ENCODE data around the gene DOCK2.

DOCK2 gene

GRCh38 chr5:169988947-169989346 lies 351.9 kb downstream of the DOCK2 start:
- no peak for DNase-seq (ENCODE audit: low read depth in 2 of 2)

DNA sequence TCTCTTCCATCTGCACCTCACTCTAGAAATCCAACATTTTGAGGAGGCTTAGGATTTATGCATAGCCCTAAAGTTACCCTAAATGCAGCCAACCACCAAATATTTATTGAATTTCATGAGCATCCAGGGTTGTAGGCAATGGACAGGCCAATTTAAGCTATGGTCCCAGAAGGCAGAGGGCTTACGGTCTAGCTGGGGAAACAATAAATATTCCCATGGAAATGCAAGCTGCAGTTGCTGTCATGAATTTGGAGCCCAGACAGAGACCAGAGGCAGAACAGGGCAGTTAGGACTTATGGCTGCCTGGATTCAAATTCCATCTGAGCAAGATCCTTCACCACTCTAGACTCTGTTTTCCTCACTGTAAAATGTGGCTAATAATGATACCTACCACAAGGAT lies 352.3 kb downstream of the DOCK2 start:
- DNase-seq (ENCODE audit: low read depth in 2 of 2): no peak

DNA sequence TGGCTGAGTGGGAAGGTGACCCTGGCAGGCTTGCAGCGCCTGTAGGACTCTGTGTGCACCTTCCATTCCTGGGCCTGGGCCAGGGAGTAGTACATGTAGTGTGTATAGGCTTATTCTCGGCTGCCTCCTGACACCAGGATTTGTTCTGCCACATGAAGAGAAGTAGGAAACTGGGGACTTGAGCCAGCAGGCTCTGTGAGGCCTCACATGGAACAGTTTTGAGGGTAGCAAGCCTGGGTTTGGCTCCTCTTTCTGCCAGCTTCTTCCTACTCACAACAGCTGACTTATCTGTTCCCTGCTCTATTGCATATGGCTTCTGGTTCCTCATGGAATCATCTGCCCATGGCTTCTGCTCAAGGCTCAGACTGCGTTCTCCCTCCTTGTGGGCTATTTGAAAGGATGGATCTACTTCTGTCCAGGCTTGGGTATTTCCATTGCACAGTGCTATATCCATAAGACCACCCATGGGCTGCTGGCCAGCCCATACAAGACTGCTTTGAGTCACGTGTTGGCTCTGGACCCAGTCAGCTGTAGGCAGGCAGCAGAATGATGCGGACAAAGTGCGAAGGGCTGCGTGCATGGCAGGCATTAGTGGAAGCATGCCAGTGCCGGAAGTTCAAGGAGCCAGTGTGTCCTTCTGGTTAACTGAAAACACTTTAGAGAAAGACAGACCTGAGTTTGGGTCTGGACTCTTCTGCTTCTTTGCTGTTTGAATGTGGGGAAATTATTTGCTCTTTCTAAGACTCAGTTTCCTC lies 354.2 kb downstream of the DOCK2 start:
- DNase-seq (ENCODE audit: low read depth in 2 of 2): no peak

GRCh38 chr5:169992789-169993484 lies 355.9 kb downstream of the DOCK2 start:
- DNase-seq (ENCODE audit: low read depth in 2 of 2): no peak

DNA sequence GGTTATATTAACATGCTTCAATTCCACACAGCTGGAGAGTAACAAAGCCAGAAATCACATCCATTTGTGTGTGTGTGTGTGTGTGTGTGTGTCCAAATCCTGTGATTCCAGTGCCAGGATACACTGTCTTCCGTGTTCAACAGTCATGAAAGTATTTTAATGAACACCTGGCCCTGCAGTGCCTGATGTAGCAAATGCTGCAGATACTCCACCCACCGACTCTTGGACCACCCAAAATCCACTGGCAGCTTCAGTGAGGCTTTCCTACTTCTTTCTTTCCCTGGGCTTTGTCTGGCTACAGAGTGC lies 356.4 kb downstream of the DOCK2 start:
- no peak for DNase-seq (ENCODE audit: low read depth in 2 of 2)

- DNase-seq (ENCODE audit: low read depth in 2 of 2): no peak
Measured at GRCh38 chr5:169997798-169998197, 360.7 kb downstream of the DOCK2 start.

DNA sequence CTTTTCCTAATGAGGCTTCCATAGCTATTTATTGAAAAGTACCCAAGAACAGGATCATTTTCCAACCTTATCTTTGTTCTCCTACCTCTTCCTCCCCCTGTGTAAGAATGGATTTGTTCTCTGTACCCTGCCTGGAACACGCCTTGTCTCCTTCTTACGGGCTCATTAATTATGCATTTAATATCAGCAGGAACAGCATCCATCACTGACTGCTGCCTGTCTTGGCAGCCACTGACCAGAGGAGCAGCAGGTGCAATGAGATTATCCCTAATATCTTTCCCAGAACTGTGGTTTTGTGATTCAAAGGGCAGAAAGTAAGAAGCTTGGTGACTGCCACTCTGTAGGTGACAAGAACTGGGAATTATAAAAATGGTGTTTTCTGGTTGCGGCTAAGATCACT lies 362.5 kb downstream of the DOCK2 start:
- no peak for DNase-seq (ENCODE audit: low read depth in 2 of 2)

DNA sequence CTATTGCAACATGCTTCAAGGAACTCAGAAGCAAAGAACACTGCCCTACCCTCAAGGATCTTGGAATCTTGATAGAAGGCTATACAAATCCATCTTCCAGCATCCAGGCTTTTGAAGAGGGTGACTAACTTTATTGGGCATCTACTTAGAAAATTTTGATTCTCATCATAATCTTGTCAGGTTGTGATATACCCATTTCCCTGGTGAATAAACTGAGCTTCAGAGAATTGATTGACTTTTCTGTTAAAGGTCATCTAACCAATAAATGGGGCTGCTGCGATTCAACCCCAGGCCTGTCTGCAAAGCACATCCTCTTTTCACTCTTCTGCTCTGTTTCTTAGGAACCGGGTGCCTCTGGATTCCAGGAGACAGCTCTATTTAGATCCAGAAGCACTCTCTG lies 363.1 kb downstream of the DOCK2 start:
- no peak for DNase-seq (ENCODE audit: low read depth in 2 of 2)

- DNase-seq (ENCODE audit: low read depth in 2 of 2): no peak
Measured at GRCh38 chr5:170006021-170006420, 368.9 kb downstream of the DOCK2 start.

DNA sequence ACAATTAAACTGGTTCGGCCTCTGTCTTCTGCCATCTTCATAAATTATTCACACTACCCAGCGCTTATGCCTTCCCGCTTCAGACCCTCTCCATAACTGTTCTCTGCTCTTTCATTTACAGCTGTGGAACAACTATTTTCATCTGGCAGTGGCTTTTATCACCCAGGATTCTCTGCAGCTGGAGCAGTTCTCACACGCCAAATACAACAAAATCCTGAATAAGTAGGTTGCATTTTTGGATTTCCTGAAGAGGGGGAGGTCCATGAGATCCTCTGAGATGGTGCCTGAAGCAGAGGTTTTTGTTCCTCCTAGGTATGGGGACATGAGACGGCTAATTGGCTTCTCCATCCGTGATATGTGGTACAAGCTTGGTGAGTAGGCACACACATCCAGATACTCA lies 371.3 kb downstream of the DOCK2 start:
- no peak for DNase-seq (ENCODE audit: low read depth in 2 of 2)

- DNase-seq (ENCODE audit: low read depth in 2 of 2): no peak
Measured at GRCh38 chr5:170010595-170010994, 373.5 kb downstream of the DOCK2 start.

DNA sequence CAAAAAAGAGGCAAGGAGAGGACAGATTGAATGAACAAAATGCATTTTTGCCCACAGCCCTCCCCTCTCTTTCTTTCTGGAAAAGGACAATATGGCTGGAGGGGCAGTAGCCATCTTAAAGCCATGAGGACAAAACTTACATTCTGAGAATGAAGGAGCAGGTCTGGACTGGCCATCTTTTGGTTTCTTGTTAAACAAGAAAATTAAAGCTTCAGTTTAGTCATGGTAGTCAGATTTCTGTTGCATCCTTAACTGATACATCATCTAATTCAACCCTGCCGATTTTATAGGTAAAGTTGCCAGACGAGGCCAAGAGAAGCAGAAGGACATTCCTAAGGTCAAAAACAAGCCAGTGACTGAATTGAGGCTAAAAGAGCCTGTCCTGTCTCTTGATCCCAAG lies 374.7 kb downstream of the DOCK2 start:
- no peak for DNase-seq (ENCODE audit: low read depth in 2 of 2)

- no peak for DNase-seq (ENCODE audit: low read depth in 2 of 2)
Measured at GRCh38 chr5:170012622-170013021, 375.5 kb downstream of the DOCK2 start.

DNA sequence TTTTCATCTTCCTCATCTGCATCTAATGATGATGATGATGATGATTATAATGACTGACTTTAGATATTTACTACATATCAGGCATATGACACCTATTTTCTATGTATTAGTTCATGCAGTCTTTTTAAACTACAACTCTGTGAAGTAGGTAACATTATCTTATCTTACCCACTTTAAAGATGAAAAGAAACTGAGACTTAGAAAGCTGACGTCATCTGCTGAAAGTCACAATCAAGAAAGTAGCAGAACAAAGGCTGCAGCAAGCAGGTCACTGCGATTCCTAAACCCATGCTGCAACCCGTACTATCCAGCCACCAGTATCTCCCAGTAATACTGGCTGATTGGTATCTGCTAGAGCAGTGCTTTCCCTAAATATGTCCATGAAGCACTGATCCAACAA lies 383.3 kb downstream of the DOCK2 start:
- DNase-seq (ENCODE audit: low read depth in 2 of 2): no peak

DNA sequence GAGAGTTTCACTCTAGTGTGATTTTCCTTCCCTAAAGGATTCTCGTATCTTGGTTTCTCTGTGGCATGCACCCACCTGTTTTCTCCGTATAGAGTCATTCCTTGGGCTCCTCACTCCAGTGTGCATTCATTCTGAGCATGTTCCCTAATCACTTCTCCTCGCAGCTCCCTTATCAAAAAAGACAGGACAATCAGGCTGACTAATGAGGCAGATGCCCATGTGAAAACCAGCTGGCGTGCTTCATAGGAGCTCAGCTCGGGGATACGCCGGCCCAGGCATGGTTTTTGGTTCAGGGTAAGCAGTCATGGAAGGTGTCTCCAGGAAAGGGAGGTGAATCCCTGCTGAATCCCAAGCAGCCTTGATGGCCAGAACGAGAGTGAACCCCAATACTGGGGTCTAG lies 384.4 kb downstream of the DOCK2 start:
- DNase-seq (ENCODE audit: low read depth in 2 of 2): no peak

- DNase-seq (ENCODE audit: low read depth in 2 of 2): no peak
Measured at GRCh38 chr5:170025853-170026252, 388.8 kb downstream of the DOCK2 start.

DNA sequence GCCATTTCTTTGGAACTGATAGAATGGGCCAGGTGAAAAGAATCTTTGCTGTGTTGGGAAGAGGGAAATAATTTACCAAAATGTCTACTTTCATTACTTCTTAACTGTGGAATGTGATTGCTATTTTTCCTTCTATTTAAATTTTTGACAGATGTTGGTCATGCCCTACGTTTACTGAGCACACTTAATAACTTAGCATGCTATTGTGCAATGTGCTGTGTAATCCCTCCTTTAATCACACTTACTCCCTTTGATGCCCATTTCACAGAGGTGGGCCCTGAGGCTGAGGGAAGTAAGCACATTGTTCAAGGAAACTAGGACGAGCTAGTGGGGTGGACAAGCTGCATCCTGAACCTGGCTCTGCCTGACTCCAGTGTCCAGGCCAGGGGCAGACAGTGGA lies 391.0 kb downstream of the DOCK2 start:
- no peak for DNase-seq (ENCODE audit: low read depth in 2 of 2)

DNA sequence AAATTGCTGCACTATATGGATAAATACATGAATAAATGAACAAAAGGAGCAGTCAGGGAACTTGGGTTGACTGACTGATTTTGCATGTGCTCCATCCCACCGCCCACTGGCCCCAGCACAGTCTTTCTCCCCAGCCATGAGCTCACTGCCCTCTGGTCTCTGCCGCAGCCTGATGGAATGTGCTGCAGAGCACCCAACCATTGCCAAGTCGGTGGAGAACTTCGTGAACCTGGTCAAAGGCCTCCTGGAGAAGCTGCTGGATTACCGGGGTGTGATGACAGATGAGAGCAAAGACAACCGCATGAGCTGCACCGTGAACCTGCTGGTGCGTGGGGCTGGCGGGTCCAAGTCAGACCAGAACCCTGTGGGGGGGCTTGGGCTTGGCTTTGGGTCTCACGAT lies 397.2 kb downstream of the DOCK2 start:
- no peak for DNase-seq (ENCODE audit: low read depth in 2 of 2)

DNA sequence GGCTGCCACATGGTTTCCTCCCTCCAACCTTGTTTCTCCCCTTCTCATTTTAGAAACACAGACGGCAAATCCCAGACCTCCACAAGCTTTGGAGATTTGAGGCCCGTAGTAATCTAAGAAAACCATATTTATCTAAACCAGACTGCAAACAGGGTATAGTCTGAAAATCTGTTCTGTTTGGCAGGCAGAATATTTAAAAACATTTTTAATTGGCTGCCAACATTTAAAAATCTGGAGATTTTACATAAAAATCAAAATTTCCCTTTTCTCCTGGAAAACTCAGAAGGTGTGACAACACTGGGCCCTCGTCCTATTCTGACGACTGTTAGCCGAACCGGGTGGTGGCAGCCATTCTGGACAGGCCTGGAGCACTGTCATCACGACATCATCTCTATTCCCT lies 401.2 kb downstream of the DOCK2 start:
- no peak for DNase-seq (ENCODE audit: low read depth in 2 of 2)

DNA sequence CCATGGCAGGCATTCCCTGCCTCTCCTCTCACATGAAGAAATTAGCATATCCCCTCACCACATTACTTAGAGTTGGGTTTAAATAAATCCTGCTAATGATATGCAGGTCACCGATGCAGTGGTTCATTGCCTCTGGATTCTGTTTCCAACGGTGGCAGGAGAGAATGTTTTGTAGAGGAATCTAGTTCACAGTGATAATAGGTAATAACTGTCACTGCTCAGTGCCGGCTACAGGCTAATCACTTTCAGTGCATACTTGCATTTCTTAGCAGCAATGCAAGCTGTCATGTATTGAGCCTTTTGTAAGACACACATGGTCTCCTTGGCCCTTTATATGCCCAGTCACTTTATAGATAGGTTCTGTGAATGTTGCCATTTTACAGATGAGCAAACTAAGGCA lies 402.8 kb downstream of the DOCK2 start:
- DNase-seq (ENCODE audit: low read depth in 2 of 2): no peak

DNA sequence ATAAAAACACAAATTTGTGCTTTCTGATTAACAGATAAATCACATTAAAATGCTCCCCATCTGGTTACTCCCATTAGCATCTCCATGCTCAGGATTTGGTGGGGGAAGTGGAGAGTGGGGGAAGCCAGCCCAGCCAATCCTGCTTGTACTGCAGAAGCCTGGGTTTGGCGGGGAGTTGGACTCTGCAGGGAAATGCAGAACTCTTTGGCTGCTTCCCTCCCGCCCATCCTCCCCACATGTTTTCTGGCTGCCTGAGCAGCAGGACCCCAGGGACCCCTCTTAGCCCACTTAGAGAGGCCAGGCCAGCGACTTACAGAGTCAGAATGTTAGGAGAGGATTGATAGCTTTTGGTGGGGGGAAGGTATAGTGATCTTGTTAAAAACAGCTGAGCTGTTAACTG lies 409.2 kb downstream of the DOCK2 start:
- no peak for DNase-seq (ENCODE audit: low read depth in 2 of 2)

DNA sequence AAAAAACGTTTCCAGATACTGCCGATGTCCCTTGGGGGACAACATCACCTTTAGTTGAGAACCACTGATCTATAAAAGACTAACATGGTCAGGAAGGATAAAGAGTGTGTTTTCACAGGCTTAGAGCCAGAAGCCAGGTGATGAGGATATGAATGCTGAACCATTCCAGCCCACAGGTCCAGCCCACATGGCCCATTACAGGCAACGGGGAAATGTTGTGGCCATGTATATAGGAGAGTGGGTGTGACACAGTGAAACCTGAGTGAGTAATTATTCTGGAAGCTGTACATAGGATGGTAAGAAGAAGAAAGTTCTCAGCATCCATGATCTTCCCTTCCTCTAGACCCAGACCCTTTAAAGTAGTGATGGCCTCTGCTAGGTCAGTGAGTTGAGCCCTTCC lies 412.6 kb downstream of the DOCK2 start:
- no peak for DNase-seq (ENCODE audit: low read depth in 2 of 2)

DNA sequence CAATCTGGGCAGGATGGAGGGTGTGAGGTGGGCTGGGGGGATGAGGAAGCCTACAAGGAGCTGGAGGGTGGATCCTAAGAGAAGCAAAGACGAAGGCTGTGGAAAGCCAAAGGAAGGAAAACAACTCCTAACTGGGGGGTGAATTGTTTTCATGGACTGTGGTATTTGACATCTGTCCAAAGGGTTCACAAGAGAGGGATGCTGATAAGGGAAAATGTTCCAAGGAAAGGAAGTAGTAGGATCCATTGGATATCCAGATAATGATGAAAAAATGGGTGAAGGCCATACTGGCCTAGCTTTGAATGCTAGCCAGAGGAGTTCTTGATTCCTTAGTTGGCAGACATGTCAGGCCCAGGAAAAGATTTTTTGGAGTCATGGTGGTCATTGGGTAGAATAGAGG lies 416.8 kb downstream of the DOCK2 start:
- no peak for DNase-seq (ENCODE audit: low read depth in 2 of 2)

- no peak for DNase-seq (ENCODE audit: low read depth in 2 of 2)
Measured at GRCh38 chr5:170055606-170056005, 418.5 kb downstream of the DOCK2 start.
